Activated CD8-positive, alpha-beta memory T cell treated with anti-CD3 and anti-CD28 coated beads for 36 hours (primary cell): ENCODE measurements around the gene MINDY3. TPM values are rescaled to one million over a fixed set of nuclear protein-coding genes. Genes with fewer than 3 reads are reported as not detected.
"Not testable (repeated sequence)": the region's sequence is repeated elsewhere in the genome, so short reads cannot be mapped to it uniquely, and the experiment has no call there.

Source experiments
- CTCF ChIA-PET: fragments of 350-600 bp; sonication (Branson Sonifier 250); formaldehyde crosslinking; loops from one replicate; lab custom pipeline; 2021; ENCODE audit warnings: antibody characterized with exemption; lab: Charles Lee
- POLR2A ChIA-PET: fragments of 350-600 bp; sonication (Branson Sonifier 250); formaldehyde crosslinking; loops from one replicate; lab custom pipeline; 2021; ENCODE audit warnings: antibody characterized with exemption; lab: Charles Lee
- total RNA-seq, 2 experiments: library from RNA; stranded (reverse); gene quantifications; one replicate each; pipeline ENCODE4 v1.2.3, GENCODE V29; 2021

Gene MINDY3
- total RNA-seq, 2 experiments from 2014 or later, result 20.7 to 22.9 TPM

- CTCF ChIA-PET, result no interaction called here
- POLR2A ChIA-PET, result no interaction called here
Measured at GRCh38 chr10:15789793-15790525, 70.3 kb downstream of the MINDY3 start.

- ChIA-PET CTCF (no interaction called here), POLR2A (no interaction called here)
Measured at GRCh38 chr10:15787426-15787825, 72.9 kb downstream of the MINDY3 start.

- ChIA-PET POLR2A (no interaction called here), CTCF (no interaction called here)
Measured at GRCh38 chr10:15784662-15785300, 75.5 kb downstream of the MINDY3 start.

- ChIA-PET CTCF (no interaction called here), POLR2A (no interaction called here)
Measured at GRCh38 chr10:15783941-15784636, 76.2 kb downstream of the MINDY3 start.

GRCh38 chr10:15782851-15783250, 77.5 kb downstream of the MINDY3 start:
- POLR2A ChIA-PET, result no interaction called here

DNA sequence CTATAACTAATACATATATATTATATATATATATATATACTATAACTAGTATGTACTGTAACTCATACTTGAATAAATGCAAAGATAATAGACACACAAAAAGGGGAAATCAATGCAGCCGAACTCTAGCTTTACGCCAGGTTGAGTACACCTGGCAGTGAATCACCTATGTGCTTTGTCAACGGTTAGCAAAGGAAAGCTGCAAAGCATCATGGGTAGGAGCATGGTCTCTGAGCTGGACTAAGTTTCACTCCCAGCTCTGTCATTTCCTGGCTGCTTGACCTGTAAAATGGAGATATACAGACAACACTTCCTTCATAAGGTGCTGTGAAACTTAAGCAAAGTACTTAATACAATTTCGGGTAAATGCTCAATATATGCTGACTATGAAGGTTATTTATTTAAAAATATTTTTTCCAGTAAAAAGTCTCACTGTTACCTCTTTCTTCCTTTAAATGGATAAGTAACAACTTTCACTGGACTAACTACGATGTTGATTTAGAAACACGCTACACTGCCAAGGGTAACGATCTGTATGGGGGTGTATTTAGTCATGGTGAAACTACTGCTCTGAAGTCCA, 78.8 kb downstream of the MINDY3 start:
- ChIA-PET CTCF (no interaction called here), POLR2A (no interaction called here)

More at GRCh38 chr10:15782851-15783250, 77.5 kb downstream of the MINDY3 start:
- CTCF ChIA-PET, result interaction anchor here (0.6 kb wide), 1 partner anchor 102 kb away, joined by 3 read pairs; no protein-coding TSS in a partner anchor

- ChIA-PET POLR2A (no interaction called here), CTCF (no interaction called here)
Measured at GRCh38 chr10:15780353-15781135, 79.8 kb downstream of the MINDY3 start.

GRCh38 chr10:15775513-15775912, 84.8 kb downstream of the MINDY3 start:
- CTCF ChIA-PET, result no interaction called here

GRCh38 chr10:15774534-15774933, 85.8 kb downstream of the MINDY3 start:
- CTCF ChIA-PET, POLR2A ChIA-PET: not testable (repeated sequence)

More at GRCh38 chr10:15775513-15775912, 84.8 kb downstream of the MINDY3 start:
- POLR2A ChIA-PET, result no interaction called here

- ChIA-PET POLR2A (no interaction called here), CTCF (no interaction called here)
Measured at GRCh38 chr10:15764892-15765454, 95.3 kb downstream of the MINDY3 start.

- ChIA-PET POLR2A (no interaction called here), CTCF (no interaction called here)
Measured at GRCh38 chr10:15763006-15763405, 97.3 kb downstream of the MINDY3 start.

DNA sequence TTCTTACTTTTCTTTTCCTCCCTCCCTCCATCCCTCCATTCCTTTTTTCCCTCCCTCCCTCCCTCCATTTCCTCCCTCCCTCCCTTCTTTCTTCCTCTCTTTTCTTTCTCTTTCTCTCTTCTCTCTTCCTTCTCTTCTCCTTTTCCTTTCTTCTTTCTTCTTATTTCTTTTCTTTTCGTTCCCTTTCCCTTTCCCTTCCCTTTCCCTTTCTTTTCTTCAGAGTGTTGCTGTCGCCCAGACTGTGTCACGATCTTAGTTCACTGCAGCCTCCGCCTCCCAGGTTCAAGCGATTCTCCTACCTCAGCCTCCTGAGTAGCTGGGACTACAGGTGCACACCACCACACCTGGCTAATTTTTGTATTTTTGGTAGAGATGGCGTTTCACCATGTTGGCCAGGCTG, 98.1 kb downstream of the MINDY3 start:
- POLR2A ChIA-PET, result not testable (repeated sequence)

DNA sequence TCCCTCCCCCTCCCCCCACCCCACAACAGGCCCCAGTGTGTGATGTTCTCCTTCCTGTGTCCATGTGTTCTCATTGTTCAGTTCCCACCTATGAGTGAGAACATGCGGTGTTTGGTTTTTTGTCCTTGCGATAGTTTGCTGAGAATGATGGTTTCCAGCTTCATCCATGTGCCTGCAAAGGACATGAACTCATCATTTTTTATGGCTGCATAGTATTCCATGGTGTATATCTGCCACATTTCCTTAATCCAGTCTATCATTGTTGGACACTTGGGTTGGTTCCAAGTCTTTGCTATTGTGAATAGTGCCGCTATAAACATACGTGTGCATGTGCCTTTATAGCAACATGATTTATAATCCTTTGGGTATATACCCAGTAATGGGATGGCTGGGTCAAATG, 99.1 kb downstream of the MINDY3 start:
- POLR2A ChIA-PET, result not testable (repeated sequence)

More for the DNA sequence above, 98.1 kb downstream of the MINDY3 start:
- CTCF ChIA-PET, result not testable (repeated sequence)

DNA sequence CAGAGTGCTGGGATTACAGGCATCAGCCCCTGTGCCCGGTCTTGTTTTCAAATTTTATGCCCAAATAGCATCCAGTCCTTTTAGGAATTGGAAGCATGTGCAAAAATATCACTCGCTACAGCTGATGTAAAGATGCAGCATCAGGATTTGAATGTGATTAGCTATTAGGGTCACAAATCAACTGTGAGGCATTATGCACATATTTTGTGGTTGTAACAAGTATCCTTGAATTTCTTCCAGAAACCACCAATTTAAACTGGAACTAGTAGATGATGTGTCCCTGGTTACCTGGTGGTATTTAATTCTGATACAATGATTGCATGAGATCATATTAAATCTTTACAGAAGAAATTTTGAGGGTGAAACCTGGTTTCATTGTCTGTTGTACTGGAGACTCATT, 99.6 kb downstream of the MINDY3 start:
- ChIA-PET CTCF (no interaction called here), POLR2A (no interaction called here)

More for the DNA sequence above, 99.1 kb downstream of the MINDY3 start:
- CTCF ChIA-PET, result not testable (repeated sequence)

DNA sequence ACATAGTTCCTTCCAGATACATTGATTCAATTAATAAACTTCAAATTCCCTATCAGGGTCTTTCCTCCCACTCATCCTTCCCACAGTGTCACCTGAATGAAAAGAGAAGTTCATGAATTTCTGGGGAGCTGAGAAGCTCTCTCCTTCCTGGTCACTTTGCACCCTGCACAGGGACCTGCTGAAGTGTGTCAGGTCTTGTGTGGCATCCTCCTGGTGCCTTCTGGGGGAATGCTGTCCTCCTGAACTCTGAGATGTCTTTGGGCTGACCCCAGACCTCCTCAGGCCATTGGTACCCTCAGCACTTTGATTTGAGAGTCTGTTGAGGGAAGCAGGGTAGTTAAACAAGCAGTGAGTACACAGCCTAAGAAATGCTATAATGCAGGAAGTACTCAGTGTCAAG, 101.0 kb downstream of the MINDY3 start:
- CTCF ChIA-PET, result no interaction called here
- POLR2A ChIA-PET, result no interaction called here

- ChIA-PET POLR2A (no interaction called here), CTCF (no interaction called here)
Measured at GRCh38 chr10:15758618-15759017, 101.7 kb downstream of the MINDY3 start.

- POLR2A ChIA-PET, result no interaction called here
- CTCF ChIA-PET, result no interaction called here
Measured at GRCh38 chr10:15754937-15755336, 105.4 kb downstream of the MINDY3 start.

- CTCF ChIA-PET, result no interaction called here
- POLR2A ChIA-PET, result no interaction called here
Measured at GRCh38 chr10:15751046-15751445, 109.3 kb downstream of the MINDY3 start.

- ChIA-PET POLR2A (no interaction called here), CTCF (no interaction called here)
Measured at GRCh38 chr10:15748126-15748525, 112.2 kb downstream of the MINDY3 start.
